ENCODE measurements around the gene HHIPL1.

DNA sequence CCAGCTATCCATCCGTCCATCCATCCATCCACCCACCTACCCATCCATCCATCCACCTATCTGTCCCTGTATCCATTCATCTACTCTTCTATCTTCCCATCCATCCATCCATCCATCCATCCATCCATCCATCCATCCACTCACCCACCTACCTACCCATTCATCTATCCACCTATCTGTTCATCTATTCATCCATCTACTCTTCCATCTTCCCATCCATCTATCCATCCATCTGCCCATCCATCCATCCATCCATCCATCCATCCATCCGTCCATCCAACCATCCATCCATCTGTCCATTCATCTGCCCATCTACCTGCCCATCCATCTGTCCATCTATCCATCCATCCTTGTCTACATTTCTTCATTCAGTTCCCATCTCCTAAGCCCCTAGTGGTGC is 17.8 kb upstream of the HHIPL1 start:
- TF ChIP-seq, protein P1, sequence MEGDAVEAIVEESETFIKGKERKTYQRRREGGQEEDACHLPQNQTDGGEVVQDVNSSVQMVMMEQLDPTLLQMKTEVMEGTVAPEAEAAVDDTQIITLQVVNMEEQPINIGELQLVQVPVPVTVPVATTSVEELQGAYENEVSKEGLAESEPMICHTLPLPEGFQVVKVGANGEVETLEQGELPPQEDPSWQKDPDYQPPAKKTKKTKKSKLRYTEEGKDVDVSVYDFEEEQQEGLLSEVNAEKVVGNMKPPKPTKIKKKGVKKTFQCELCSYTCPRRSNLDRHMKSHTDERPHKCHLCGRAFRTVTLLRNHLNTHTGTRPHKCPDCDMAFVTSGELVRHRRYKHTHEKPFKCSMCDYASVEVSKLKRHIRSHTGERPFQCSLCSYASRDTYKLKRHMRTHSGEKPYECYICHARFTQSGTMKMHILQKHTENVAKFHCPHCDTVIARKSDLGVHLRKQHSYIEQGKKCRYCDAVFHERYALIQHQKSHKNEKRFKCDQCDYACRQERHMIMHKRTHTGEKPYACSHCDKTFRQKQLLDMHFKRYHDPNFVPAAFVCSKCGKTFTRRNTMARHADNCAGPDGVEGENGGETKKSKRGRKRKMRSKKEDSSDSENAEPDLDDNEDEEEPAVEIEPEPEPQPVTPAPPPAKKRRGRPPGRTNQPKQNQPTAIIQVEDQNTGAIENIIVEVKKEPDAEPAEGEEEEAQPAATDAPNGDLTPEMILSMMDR (conservative IDR thresholded peaks at IDR 0.05; ENCODE audit: low read length) = no peak
- TF ChIP-seq EZH2phosphoT487 (IDR thresholded peaks at IDR 0.05; ENCODE audit: borderline replicate concordance, low read depth, low read length) = no peak
